Astrocyte of the spinal cord (primary cell): ENCODE measurements around the gene GABBR2.

ENCODE experiments used
- DNase-seq: peaks from one replicate; pipeline ENCODE4 v3.0.0; 2011; ENCODE audit warnings: low read depth, low spot score
- H3K4me3 ChIP-seq: 2 replicates; pipeline ENCODE4 v1.5.1; 2011; ENCODE audit warnings: low read depth, mild to moderate bottlenecking, low read length, moderate library complexity
- CTCF ChIP-seq: IDR thresholded peaks from 2 replicates; pipeline ENCODE4 v1.5.1; 2012; ENCODE audit warnings: low read depth, mild to moderate bottlenecking, low read length, inconsistent platforms
- in situ Hi-C: cut with HindIII; loops from 2 replicates; pipeline ENCODE4 v1.10.0; 2017; ENCODE audit warnings: low sequenced_read_pairs

The GABBR2 gene

GRCh38 chr9:98444601-98445000 lies 264.1 kb downstream of the GABBR2 start:
- in situ Hi-C loops: no loop called here
- H3K4me3 ChIP-seq: no peak overlapping the region
- no peak for TF ChIP-seq CTCF
- DNase-seq: no peak

GRCh38 chr9:98442541-98442940 lies 266.2 kb downstream of the GABBR2 start:
- H3K4me3 ChIP-seq: no peak overlapping the region
- in situ Hi-C loops: no loop called here
- no peak for DNase-seq
- TF ChIP-seq CTCF: no peak

GRCh38 chr9:98442114-98442513 lies 266.6 kb downstream of the GABBR2 start:
- no peak for TF ChIP-seq CTCF
- H3K4me3 ChIP-seq: no peak overlapping the region
- no peak for DNase-seq
- in situ Hi-C loops: no loop called here

GRCh38 chr9:98438666-98439065 lies 270.1 kb downstream of the GABBR2 start:
- in situ Hi-C loops: no loop called here
- TF ChIP-seq CTCF: no peak
- H3K4me3 ChIP-seq: no peak overlapping the region
- peak; percentile 35 for DNase-seq

- in situ Hi-C loops: no loop called here
- no peak overlapping the region for H3K4me3 ChIP-seq
- DNase-seq: no peak
- no peak for TF ChIP-seq CTCF
These were observed 271.2 kb downstream of the GABBR2 start for GRCh38 chr9:98437458-98438034.

- H3K4me3 ChIP-seq: no peak overlapping the region
- no peak for TF ChIP-seq CTCF
- in situ Hi-C loops: no loop called here
- DNase-seq: no peak
These were observed 275.8 kb downstream of the GABBR2 start for GRCh38 chr9:98432960-98433359.

GRCh38 chr9:98432134-98432533 lies 276.6 kb downstream of the GABBR2 start:
- H3K4me3 ChIP-seq: no peak overlapping the region
- DNase-seq: no peak
- no peak for TF ChIP-seq CTCF
- in situ Hi-C loops: no loop called here
